Uterus (tissue), 2 donors: ENCODE results near the gene MYADML2.

Source experiments
- CTCF ChIP-seq, 4 experiments: fragments of 200-600 bp in 2 of 4; fragments of 450-650 bp in 2 of 4; sonication (generic) in 2 of 4; IDR thresholded peaks; one replicate each; pipeline ENCODE4 v1.5.1; 2016 to 2019; ENCODE audit warnings: antibody characterized with exemption in 4 of 4, mild to moderate bottlenecking in 2 of 4, moderate library complexity in 1 of 4
- POLR2A ChIP-seq, 2 donors: fragments of 450-650 bp; IDR thresholded peaks; one replicate each; pipeline ENCODE4 v1.6.1; 2016; ENCODE audit warnings: antibody characterized with exemption in 2 of 2, mild to moderate bottlenecking in 1 of 2, moderate library complexity in 1 of 2

- TF ChIP-seq CTCF (IDR thresholded peaks at IDR 0.05) (no peak), POLR2A (IDR thresholded peaks at IDR 0.05) (no peak)
These were observed 33.1 kb upstream of the MYADML2 start for GRCh38 chr17:81980122-81980521.
